ENCODE measurements around the gene WDCP. TPM values are rescaled to one million over a fixed set of nuclear protein-coding genes. Genes with fewer than 3 reads are reported as not detected.

Gene WDCP
- total RNA-seq, 1 donor from 2014 or later = 20.0 TPM

DNA sequence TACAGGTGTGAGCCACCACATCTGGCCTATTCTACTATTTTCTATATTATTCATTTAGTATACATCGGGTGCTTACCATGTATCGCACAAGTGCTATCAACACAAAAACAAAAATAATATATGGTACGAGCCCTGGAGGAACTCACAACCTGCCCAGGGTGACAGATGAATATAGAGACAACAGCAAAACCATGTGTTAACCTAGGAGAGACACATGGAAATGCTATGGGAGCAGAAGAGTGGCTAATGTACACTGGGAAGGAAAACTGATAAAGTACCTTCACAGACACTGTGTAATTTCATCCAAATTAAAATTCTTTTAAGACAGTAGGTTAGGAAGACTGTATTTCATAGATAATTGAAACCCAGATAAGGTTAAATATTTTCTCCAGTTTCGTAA lies 25.1 kb upstream of the WDCP start:
- peaks cover 21% of the 10 kb centered on the region for H3K4me1 Mint-ChIP-seq
- H3K27me3 Mint-ChIP-seq = no peaks in the 10 kb centered on the region
- DNase-seq (no peak), ATAC-seq (ENCODE audit: low read depth) (no peak)
- H3K4me3 Mint-ChIP-seq = no peak overlapping the region
- CTCF ChIA-PET = interaction anchor here (1.5 kb wide), 1 partner anchor 12 kb away, joined by 10 read pairs; the partner anchor contains the start of gene TP53I3
- no peaks in the 10 kb centered on the region for H3K9me3 Mint-ChIP-seq
- H3K36me3 Mint-ChIP-seq (ENCODE audit: low read depth) = peaks cover 69% of the 10 kb centered on the region
- POLR2A ChIA-PET = interaction anchor here (2.1 kb wide), 1 partner anchor 12 kb away, joined by 4 read pairs; the partner anchor contains the start of gene TP53I3
- TF ChIP-seq, protein P1, sequence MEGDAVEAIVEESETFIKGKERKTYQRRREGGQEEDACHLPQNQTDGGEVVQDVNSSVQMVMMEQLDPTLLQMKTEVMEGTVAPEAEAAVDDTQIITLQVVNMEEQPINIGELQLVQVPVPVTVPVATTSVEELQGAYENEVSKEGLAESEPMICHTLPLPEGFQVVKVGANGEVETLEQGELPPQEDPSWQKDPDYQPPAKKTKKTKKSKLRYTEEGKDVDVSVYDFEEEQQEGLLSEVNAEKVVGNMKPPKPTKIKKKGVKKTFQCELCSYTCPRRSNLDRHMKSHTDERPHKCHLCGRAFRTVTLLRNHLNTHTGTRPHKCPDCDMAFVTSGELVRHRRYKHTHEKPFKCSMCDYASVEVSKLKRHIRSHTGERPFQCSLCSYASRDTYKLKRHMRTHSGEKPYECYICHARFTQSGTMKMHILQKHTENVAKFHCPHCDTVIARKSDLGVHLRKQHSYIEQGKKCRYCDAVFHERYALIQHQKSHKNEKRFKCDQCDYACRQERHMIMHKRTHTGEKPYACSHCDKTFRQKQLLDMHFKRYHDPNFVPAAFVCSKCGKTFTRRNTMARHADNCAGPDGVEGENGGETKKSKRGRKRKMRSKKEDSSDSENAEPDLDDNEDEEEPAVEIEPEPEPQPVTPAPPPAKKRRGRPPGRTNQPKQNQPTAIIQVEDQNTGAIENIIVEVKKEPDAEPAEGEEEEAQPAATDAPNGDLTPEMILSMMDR (IDR thresholded peaks at IDR 0.05) = no peak
- intact Hi-C loops (cut with micrococcal nuclease) = no loop called here
- H3K27ac Mint-ChIP-seq = no peak overlapping the region

DNA sequence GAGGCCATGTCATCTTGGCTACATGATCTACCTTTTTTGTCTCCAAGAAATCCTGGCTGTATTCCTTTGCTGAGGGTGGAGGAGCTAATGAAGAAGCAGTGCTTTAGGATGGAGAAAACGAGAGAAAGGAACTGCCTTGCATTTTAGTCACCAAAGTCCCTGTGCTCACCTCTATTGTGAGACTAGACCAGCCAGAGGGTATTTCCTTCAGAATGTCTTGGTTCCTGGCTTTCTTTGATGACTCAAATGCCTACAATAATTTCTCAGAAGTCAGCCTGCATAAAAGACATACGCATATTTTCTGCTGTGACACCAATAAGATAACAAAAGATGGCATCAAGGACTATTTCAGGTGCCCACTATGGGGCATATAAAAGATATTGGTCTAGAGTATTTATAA lies 18.1 kb upstream of the WDCP start:
- TF ChIP-seq, protein P1 (IDR thresholded peaks at IDR 0.05) = no peak
- Mint-ChIP-seq H3K36me3 (ENCODE audit: low read depth) (peaks cover 50% of the 10 kb centered on the region), H3K27ac (no peak overlapping the region), H3K9me3 (no peaks in the 10 kb centered on the region), H3K4me3 (no peak overlapping the region), H3K4me1 (no peaks in the 10 kb centered on the region), H3K27me3 (no peaks in the 10 kb centered on the region)
- intact Hi-C loops (cut with micrococcal nuclease) = no loop called here
- POLR2A ChIA-PET = interaction anchor here (0.6 kb wide), 1 partner anchor 30 kb away, joined by 3 read pairs; no protein-coding TSS in a partner anchor
- DNase-seq = no peak
- ATAC-seq (ENCODE audit: low read depth) = no peak
- CTCF ChIA-PET = interaction anchor here (3.4 kb wide), 1 partner anchor 241 kb away, joined by 14 read pairs; no protein-coding TSS in a partner anchor

DNA sequence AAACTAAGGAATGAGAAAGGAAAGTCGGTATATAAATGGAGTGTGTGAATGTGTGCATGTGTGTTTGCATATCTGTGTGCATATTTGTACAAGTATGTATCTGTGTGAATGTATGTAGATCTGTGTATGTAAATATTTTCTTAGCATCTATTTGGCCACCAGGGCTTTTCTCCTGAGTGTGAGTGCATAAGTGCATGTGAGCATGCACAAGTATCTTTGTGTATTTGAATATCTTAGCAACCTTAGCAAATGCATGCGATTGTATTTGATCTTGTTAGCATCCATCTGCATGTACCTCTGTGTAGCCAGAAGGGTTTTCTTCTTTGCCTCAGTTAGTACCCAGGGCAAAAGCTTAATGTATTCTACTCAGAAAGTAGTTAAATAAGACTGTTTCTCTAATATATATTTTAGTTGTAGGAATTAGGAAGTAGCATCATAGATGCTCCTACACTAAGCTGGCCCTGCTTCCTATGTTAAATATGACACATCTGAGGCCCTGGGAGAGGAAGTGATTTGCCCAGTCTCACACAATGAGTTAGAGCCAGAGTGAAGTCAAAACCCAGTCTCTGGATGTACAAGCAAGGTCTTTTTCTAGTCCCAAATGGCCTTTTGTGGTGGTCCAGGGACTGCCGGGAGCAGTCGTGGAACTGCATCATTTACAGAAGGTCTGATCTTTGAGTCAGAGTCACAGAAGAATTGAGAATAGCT lies 11.5 kb upstream of the WDCP start:
- ATAC-seq (ENCODE audit: low read depth) = no peak
- Mint-ChIP-seq H3K4me3 (no peak overlapping the region), H3K27ac (no peak overlapping the region), H3K27me3 (no peaks in the 10 kb centered on the region), H3K9me3 (no peaks in the 10 kb centered on the region), H3K4me1 (no peaks in the 10 kb centered on the region), H3K36me3 (ENCODE audit: low read depth) (no peaks in the 10 kb centered on the region)
- DNase-seq = no peak
- intact Hi-C loops (cut with micrococcal nuclease) = no loop called here
- ChIA-PET POLR2A (interaction anchor here (0.6 to 0.8 kb wide), 2 partner anchors 17 to 18 kb away, joined by 3 to 10 read pairs; no protein-coding TSS in a partner anchor), CTCF (no interaction called here)
- TF ChIP-seq, protein P1 (IDR thresholded peaks at IDR 0.05) = no peak

DNA sequence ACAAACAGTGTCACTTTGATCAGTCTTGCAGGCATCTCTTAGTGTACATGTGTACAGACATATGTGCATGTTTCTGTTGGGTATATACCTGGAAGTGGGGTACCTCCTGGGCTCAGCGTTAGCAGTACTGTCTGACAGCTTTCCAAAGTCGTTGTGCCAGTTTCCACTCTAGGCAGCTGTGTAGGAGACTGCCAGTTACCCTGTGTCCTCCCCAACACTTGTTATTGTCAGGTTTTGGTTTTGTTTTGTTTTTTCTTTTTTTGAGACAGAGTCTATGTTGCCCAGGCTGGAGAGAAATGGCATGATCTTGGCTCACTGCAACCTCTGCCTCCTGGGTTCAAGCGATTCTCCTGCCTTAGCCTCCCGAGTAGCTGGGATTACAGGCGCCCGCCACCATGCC lies 8.6 kb upstream of the WDCP start:
- intact Hi-C loops (cut with micrococcal nuclease) = no loop called here
- ChIA-PET POLR2A (no interaction called here), CTCF (no interaction called here)
- H3K4me3 Mint-ChIP-seq = no peak overlapping the region
- H3K27me3 Mint-ChIP-seq = no peaks in the 10 kb centered on the region
- TF ChIP-seq, protein P1 (IDR thresholded peaks at IDR 0.05) = no peak
- no peaks in the 10 kb centered on the region for H3K36me3 Mint-ChIP-seq (ENCODE audit: low read depth)
- no peaks in the 10 kb centered on the region for H3K9me3 Mint-ChIP-seq
- H3K27ac Mint-ChIP-seq = no peak overlapping the region
- no peak for ATAC-seq (ENCODE audit: low read depth)
- DNase-seq = no peak
- H3K4me1 Mint-ChIP-seq = no peaks in the 10 kb centered on the region

DNA sequence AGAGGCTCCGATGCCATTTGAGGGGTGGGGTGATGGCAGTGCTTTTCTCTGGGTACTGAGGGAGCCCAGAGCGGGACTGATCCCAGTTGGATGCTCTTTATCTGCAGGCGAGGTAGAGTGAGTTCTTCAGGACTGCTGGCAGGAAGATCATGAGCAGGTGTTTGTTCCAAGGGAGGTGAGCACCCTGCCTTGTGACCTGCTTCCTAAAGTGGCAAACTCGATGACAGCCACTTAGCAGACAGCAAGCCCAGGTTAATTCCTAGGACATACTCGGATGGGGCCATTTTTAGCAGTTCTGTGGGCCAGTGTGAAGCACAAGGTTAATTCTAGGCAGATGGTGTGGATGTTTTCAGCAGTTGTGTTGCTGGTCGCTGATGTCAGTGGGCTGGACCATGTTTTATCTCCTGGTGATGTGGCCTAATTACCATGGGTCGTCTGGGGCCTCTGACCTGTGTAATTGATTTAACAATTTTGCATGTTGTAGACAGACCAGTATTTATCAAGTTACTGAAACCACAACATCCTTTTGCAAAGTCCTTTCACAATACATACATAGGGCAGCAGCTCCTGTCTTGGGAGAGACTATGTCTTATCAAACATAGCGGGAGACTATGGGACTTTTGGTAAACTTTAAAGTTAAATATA lies 7.3 kb upstream of the WDCP start:
- CTCF ChIA-PET = no interaction called here
- Mint-ChIP-seq H3K4me3 (no peak overlapping the region), H3K9me3 (no peaks in the 10 kb centered on the region), H3K4me1 (no peaks in the 10 kb centered on the region), H3K27me3 (no peaks in the 10 kb centered on the region), H3K27ac (no peak overlapping the region), H3K36me3 (ENCODE audit: low read depth) (no peaks in the 10 kb centered on the region)
- ATAC-seq (ENCODE audit: low read depth) (no peak), DNase-seq (no peak)
- POLR2A ChIA-PET = interaction anchor here (0.6 kb wide), 1 partner anchor 53 kb away, joined by 3 read pairs; no protein-coding TSS in a partner anchor
- TF ChIP-seq, protein P1 (IDR thresholded peaks at IDR 0.05) = no peak
- intact Hi-C loops (cut with micrococcal nuclease) = no loop called here

All from activated B cell treated with CpG ODN at 0.5 μM for 24 hours (primary cell).